Erythroblast (primary cell): ENCODE results near the gene USP35.

Source experiments
- GATA1 ChIP-seq: IDR thresholded peaks from 2 replicates; pipeline ENCODE4 v1.6.1; 2011; ENCODE audit warnings: low read depth, mild to moderate bottlenecking, control low read depth, low read length, moderate library complexity
- POLR2A ChIP-seq: IDR thresholded peaks from 2 replicates; pipeline ENCODE4 v1.6.1; 2011; ENCODE audit warnings: mild to moderate bottlenecking, low read length

GRCh38 chr11:78164471-78164870, 24.2 kb upstream of the USP35 start:
- no peak for TF ChIP-seq POLR2A
- no peak for TF ChIP-seq GATA1
